Heart left ventricle (tissue), 16 donors: ENCODE results near the gene ETDC. TPM values are rescaled to one million over a fixed set of nuclear protein-coding genes. Genes with fewer than 3 reads are reported as not detected.
"Not testable (repeated sequence)": the region's sequence is repeated elsewhere in the genome, so short reads cannot be mapped to it uniquely, and the experiment has no call there.

Source experiments
- ATAC-seq, 4 donors: fragments of 200-7000 bp; cut with Tn5 transposase; one replicate each; pipeline ENCODE4 v1.9.1; 2020 to 2022; ENCODE audit warnings: moderate library complexity in 4 of 4, mild to moderate bottlenecking in 3 of 4, moderate number of reproducible peaks in 1 of 4
- DNase-seq, 5 donors: peaks; one replicate each; pipeline ENCODE4 v3.0.0-alpha.2; 2020
- H3K27ac ChIP-seq, 12 donors: fragments of 200-600 bp; sonication (generic) in 4 of 12; one replicate each; pipeline versions ENCODE4 v1.5.0 to v1.8.0; 2016 to 2022; ENCODE audit warnings: mild to moderate bottlenecking in 2 of 12
- H3K27me3 ChIP-seq, 9 donors: fragments of 200-600 bp; sonication (generic) in 2 of 9; one replicate each; pipeline versions ENCODE4 v1.5.1 to v1.8.0; 2016 to 2022; ENCODE audit warnings: mild to moderate bottlenecking in 3 of 9
- H3K36me3 ChIP-seq, 9 donors: fragments of 200-600 bp; sonication (generic) in 2 of 9; one replicate each; pipeline versions ENCODE4 v1.5.0 to v1.8.0; 2018 to 2022; ENCODE audit warnings: mild to moderate bottlenecking in 2 of 9
- H3K4me1 ChIP-seq, 12 donors: fragments of 200-600 bp; sonication (generic) in 4 of 12; one replicate each; pipeline versions ENCODE4 v1.5.0 to v1.8.0; 2016 to 2022; ENCODE audit warnings: mild to moderate bottlenecking in 3 of 12
- H3K4me3 ChIP-seq, 12 donors: fragments of 200-600 bp; sonication (generic) in 4 of 12; one replicate each; pipeline versions ENCODE4 v1.5.0 to v1.8.0; 2017 to 2022; ENCODE audit warnings: mild to moderate bottlenecking in 9 of 12, moderate library complexity in 4 of 12
- H3K9me3 ChIP-seq, 12 donors: fragments of 200-600 bp; sonication (generic) in 4 of 12; one replicate each; pipeline versions ENCODE4 v1.5.0 to v1.8.0; 2016 to 2022; ENCODE audit warnings: mild to moderate bottlenecking in 1 of 12
- POLR2A ChIP-seq, 2 donors: fragments of 450-650 bp; IDR thresholded peaks; one replicate each; pipeline ENCODE4 v1.6.1; 2017; ENCODE audit warnings: antibody characterized with exemption in 2 of 2, mild to moderate bottlenecking in 2 of 2, moderate library complexity in 2 of 2
- WGBS, 4 donors: extraction: QIAGEN DNeasy Blood & Tissue Kit in 2 of 4; methylation state at CpG; one replicate each; pipeline versions ENCODE4 v1.1.5 to v1.1.7; 2013 to 2018; 5-methylcytosine and 5-hydroxymethylcytosine counted together
- intact Hi-C, 10 donors: fragments of 100-400 bp; cut with DNase I; formaldehyde crosslinking; loops; one replicate each; pipeline versions ENCODE4 v1.11.1 to v1.14.2; 2022
- long read RNA-seq, 3 donors: library from polyadenylated mRNA; unstranded; transcript quantifications; one replicate each; pipeline ENCODE4 v2.0.0, GENCODE V29; 2020 to 2021
- polyA plus RNA-seq, 2 donors: library from polyadenylated mRNA; stranded (reverse); fragments of 200-250 nt; gene quantifications; one replicate each; pipeline ENCODE4 v1.2.3, GENCODE V29; 2013
- total RNA-seq, 9 donors: library from RNA; depleted of rRNA in 2 of 9; stranded (reverse); fragments of >200 nt in 2 of 9; fragmentation: NEBNext Ultra II Directional in 3 of 9; extraction: Animal tissue kit (Norgen Biotek cat#: 25700) in 3 of 9; gene quantifications; one replicate each; pipeline versions ENCODE4 v1.1.0 to v1.2.4, GENCODE V29; 2016 to 2023
- TF ChIP-seq, protein P1 (sequence below), 12 donors: fragments of 200-600 bp; sonication (generic) in 4 of 12; IDR thresholded peaks; one replicate each; pipeline versions ENCODE4 v1.5.0 to v1.8.0; 2018 to 2022; ENCODE audit warnings: antibody characterized with exemption in 12 of 12, mild to moderate bottlenecking in 5 of 12
- donor health status: ischemic (EF 13 %, LVEDD 7.1; RV severe dilation, severe dysfunction).
- donor health status: healthy with polysubstance abuse.
- donor health status: DM: no; HTN: yes; CAD: no.
- donor health status: DM: no; HTN: no; CAD: no.
- donor health status: ischemic (EF 25% LVEDD 6.9; RV normal size, moderate dysfunction).
- donor health status: ischemic (EF 25% LVEDD 5.7; RV mildly dilated, moderate dysfunction).
- donor health status: healthy.
- donor health status: DM: yes; HTN: yes; CAD: no.
- donor health status: ischemic (EF 35%, LVEDD 5.7; RV mildly dilated, moderate dysfunction).
- donor health status: nonischemic (EF 11% LVEDD 7.7; RV severe dilation, severe dysfunction).
- donor health status: DM: yes; HTN: yes; CAD: no.
- donor health status: PGD.
- donor health status: ischemic (EF 29% LVEDD 5.4; RV normal size, mild dysfunction).
- donor health status: nonischemic (EF 23%, LVEDD 6.1; RV moderate dilation, normal function).

ETDC gene
- total RNA-seq (not detected), polyA plus RNA-seq (not detected)
- long read RNA-seq, donor 1 = 0 reads
- long read RNA-seq, donor 2 = 0 reads
- long read RNA-seq, donor 3 = 0 reads

DNA sequence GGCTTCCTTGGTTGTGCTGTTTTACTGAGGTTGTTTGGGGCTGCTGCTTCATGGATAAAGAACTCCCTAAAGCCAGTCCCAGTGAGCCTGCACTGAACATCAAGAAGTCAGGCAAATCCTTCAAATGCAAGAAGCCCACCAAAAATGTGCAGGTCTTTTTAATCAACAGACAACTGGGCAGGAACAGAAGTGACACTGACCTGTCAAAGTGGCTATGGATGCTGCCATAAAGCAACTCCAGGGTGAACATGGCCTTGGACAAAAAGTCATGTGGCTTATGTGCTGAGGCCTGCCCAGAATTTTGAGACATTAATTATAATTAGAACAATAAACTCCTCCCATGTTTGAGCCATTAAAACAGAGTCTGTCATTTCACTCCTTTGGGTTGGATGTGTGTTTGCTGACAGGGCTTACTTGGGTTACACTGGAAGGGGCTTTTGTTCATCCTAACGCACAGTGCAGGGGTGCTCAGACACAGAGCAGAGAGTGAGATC lies at the start of gene ETDC:
Gene ETDC (plus strand): TSS at position 51 of the 494 bp plus-strand sequence. CDS start 0 bp downstream, at position 51.
- Histone ChIP-seq H3K4me1 (peaks cover 0 to 10% (median 0%) of the 10 kb centered on the region in 12 donors), H3K27ac (no peak within 1 kb of the TSS), H3K36me3 (no peaks in the 10 kb centered on the region), H3K4me3 (no peak within 1 kb of the TSS), H3K9me3 (peaks cover 0 to 11% (median 0%) of the 10 kb centered on the region in 12 donors), H3K27me3 (no peaks in the 10 kb centered on the region)
- intact Hi-C loops = loop anchor here in 1 of 10 donors (2.0 kb wide), 1 partner anchor 15 kb away; no protein-coding TSS in a partner anchor
- TF ChIP-seq, protein P1, sequence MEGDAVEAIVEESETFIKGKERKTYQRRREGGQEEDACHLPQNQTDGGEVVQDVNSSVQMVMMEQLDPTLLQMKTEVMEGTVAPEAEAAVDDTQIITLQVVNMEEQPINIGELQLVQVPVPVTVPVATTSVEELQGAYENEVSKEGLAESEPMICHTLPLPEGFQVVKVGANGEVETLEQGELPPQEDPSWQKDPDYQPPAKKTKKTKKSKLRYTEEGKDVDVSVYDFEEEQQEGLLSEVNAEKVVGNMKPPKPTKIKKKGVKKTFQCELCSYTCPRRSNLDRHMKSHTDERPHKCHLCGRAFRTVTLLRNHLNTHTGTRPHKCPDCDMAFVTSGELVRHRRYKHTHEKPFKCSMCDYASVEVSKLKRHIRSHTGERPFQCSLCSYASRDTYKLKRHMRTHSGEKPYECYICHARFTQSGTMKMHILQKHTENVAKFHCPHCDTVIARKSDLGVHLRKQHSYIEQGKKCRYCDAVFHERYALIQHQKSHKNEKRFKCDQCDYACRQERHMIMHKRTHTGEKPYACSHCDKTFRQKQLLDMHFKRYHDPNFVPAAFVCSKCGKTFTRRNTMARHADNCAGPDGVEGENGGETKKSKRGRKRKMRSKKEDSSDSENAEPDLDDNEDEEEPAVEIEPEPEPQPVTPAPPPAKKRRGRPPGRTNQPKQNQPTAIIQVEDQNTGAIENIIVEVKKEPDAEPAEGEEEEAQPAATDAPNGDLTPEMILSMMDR (IDR thresholded peaks at IDR 0.05) = no peak
- no peak for TF ChIP-seq POLR2A (IDR thresholded peaks at IDR 0.05)
- no peak for ATAC-seq
- DNase-seq = no peak
- 70 to 96% (median 82%) methylated on average over 1 of the region's 1 CpG for WGBS, 4 donors

DNA sequence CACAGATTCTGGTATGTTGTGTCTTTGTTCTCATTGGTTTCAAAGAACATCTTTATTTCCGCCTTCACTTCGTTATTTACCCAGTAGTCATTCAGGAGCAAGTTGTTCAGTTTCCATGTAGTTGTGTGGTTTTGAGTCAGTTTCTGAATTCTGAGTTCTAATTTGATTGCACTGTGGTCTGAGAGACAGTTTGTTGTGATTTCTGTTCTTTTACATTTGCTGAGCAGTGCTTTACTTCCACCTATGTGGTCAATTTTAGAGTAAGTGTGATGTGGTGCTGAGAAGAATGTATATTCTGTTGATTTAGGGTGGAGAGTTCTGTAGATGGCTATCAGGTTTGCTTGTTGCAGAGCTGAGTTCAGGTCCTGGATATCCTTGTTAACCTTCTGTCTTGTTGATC lies 48.3 kb upstream of the ETDC start:
- H3K27me3 ChIP-seq = peaks cover 0 to 11% (median 0%) of the 10 kb centered on the region in 9 donors
- H3K4me3 ChIP-seq, intact Hi-C loops, H3K4me1 ChIP-seq, DNase-seq, H3K9me3 ChIP-seq, H3K36me3 ChIP-seq, H3K27ac ChIP-seq, ATAC-seq: not testable (repeated sequence)
- WGBS, 4 donors = 86 to 93% (median 90%) methylated on average over 2 of the region's 2 CpGs

DNA sequence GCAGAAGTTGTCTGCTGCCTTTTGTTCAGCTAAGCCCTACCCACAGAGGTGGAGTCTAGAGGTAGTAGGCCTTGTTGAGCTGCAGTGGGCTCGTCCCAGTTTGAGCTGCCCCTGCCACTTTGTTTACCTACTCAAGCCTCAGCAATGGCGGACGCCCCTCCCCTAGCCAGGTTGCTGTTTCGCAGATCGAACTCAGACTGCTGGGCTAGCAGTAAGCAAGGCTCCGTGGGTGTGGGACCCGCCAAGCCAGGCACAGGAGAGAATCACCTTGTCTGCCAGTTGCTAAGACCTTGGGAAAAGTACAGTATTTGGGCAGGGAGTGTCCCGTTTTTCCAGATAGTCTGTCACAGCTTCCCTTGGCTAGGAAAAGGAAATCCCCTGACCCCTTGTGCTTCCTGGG lies 45.9 kb upstream of the ETDC start:
- intact Hi-C loops, DNase-seq, H3K4me3 ChIP-seq, H3K36me3 ChIP-seq, ATAC-seq, H3K27ac ChIP-seq, H3K4me1 ChIP-seq: not testable (repeated sequence)
- H3K27me3 ChIP-seq = peaks cover 0 to 11% (median 0%) of the 10 kb centered on the region in 9 donors
- H3K9me3 ChIP-seq = peaks cover 0 to 11% (median 0%) of the 10 kb centered on the region in 12 donors
- 85 to 100% (median 92%) methylated on average over 5 to 8 of the region's 8 CpGs for WGBS, 4 donors

DNA sequence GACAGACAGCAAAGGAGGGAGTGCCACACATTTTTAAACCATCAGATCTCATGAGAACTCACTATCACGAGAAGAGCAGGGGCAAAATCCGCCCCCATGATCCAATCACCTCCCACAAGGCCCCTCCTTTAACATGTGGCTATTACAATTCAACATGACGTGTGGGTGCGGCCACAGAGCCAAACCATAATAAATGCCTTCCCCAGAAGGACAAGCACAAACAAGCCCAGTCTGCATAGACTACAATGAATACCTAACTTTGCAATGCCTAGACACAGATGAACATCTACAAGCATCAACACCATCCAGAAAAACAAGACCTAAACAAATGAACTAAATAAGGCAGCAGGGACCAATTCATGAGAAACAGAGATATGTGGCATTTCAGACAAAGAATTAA lies 45.1 kb upstream of the ETDC start:
- no peaks in the 10 kb centered on the region for H3K36me3 ChIP-seq
- ATAC-seq = no peak
- H3K9me3 ChIP-seq = peaks cover 0 to 19% (median 3%) of the 10 kb centered on the region in 12 donors
- no peak overlapping the region for H3K4me3 ChIP-seq
- intact Hi-C loops = no loop called here
- no peaks in the 10 kb centered on the region for H3K4me1 ChIP-seq
- 77 to 91% (median 84%) methylated on average over 4 of the region's 4 CpGs for WGBS, 4 donors
- H3K27ac ChIP-seq = no peak overlapping the region
- DNase-seq = no peak
- TF ChIP-seq, protein P1 (IDR thresholded peaks at IDR 0.05) = no peak
- TF ChIP-seq POLR2A (IDR thresholded peaks at IDR 0.05) = no peak
- peaks cover 0 to 11% (median 0%) of the 10 kb centered on the region in 9 donors for H3K27me3 ChIP-seq

DNA sequence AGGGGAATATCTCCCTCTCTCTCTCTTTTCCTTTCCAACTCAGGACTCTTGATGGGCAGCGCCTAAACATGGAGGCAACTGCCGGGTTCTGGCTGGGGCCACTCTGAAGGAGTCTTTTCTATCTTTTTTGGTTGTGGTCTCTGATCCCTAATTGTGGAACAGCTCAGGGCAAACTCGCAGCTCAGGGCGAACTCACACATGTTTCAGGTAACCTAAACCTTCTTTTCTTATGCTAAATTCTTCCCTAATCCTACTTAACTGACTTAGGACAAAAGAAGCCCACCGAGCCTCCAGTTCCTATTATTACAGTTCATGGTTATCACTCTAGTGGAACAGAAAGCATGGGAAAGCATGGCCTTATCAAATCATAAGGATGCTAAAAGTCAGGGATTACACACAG lies 36.1 kb upstream of the ETDC start:
- H3K4me1 ChIP-seq = no peaks in the 10 kb centered on the region
- peaks cover 0 to 53% (median 11%) of the 10 kb centered on the region in 12 donors for H3K9me3 ChIP-seq
- no peak for TF ChIP-seq POLR2A (IDR thresholded peaks at IDR 0.05)
- no peaks in the 10 kb centered on the region for H3K27me3 ChIP-seq
- H3K27ac ChIP-seq = no peak overlapping the region
- DNase-seq = no peak
- WGBS, 4 donors = 73 to 93% (median 83%) methylated on average over 5 of the region's 5 CpGs
- no peak for ATAC-seq
- no peaks in the 10 kb centered on the region for H3K36me3 ChIP-seq
- intact Hi-C loops = no loop called here
- no peak overlapping the region for H3K4me3 ChIP-seq

DNA sequence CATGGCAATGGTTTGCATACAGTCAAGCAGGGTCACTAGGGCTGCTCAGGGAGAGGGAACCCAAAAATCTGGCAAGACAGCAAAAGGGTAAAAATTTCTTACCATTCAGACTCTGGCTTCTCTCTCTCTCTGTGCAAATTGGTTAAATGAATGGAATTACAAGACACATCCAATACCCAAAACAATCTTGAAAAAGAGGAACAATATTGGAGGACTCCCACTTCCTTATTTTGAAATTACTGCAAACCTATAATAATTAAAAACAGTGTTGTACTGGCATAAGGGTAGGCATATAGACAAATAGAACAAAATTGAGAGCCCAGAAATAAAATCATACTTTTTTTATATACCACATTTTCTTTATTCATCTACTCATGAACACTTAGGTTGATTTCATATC lies 33.3 kb upstream of the ETDC start:
- no peaks in the 10 kb centered on the region for H3K4me1 ChIP-seq
- H3K27ac ChIP-seq = no peak overlapping the region
- TF ChIP-seq POLR2A (IDR thresholded peaks at IDR 0.05) = no peak
- TF ChIP-seq, protein P1 (IDR thresholded peaks at IDR 0.05) = no peak
- H3K36me3 ChIP-seq = no peaks in the 10 kb centered on the region
- H3K27me3 ChIP-seq = no peaks in the 10 kb centered on the region
- intact Hi-C loops = no loop called here
- ATAC-seq = no peak
- DNase-seq = no peak
- peaks cover 0 to 62% (median 19%) of the 10 kb centered on the region in 12 donors for H3K9me3 ChIP-seq
- H3K4me3 ChIP-seq = no peak overlapping the region
